ENCODE data around the gene IARS1.
A peak's percentile ranks its signal among the peaks of the same experiment; 100 is the strongest.

The IARS1 gene

DNA sequence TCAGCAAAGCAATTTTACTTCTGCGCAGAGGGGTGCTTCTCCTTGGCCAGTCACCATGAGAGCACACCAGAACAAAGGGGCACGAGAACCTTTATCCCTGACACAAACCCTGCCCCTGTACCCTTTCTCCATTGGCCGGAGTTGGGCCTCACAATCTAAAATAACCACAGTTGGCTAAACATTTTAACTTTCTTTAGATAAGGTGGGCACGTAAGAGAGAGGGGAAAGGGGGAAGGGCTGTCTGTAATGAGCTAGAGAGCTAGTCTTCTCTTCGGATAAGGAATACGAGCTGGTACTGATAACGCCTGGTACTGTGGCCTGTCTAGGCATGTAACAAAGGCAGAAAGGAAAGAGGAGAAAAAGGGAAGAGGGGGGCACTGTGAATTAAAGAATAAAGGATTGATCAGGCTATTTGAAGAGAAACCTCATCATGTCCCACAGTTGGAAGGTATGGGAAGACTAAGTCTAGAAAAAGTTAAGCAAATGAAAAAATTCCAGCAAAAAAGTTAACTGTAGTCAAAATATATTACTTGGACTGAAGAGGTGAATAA, 1.8 kb upstream of the IARS1 start:
- no peak for DNase-seq

DNA sequence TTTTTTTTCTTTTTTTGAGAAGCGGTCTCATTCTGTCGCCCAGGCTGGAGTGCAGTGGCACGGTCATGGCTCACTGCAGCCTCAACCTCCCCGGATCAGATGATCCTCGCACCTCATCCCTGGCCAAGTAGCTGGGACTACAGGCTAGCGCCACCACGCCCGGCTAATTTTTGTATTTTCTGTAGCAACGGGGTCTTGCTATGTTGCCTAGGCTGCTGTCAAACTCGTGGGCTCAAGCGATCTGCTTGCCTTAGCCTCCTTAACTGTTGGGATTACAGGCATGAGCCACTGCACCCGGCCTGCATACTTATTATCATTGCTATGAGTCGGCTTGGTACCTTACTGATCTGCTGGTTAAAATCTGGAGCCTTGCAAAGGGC, 790 bp upstream of the IARS1 start:
- DNase-seq = peak; percentile 31

DNA sequence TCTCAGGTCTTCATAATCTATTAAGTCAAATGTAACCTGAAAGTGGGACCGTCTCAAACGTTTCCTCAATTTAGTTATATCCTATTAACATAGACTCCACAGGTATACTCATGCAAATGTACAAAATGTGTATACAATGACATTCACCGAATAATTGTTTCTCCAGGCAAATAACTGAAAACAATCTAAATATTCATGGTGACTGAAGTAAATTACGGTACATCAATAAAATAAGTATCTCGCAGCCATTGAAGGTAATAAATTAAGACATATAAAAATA, 482 bp downstream of the IARS1 start:
- no peak for DNase-seq

DNA sequence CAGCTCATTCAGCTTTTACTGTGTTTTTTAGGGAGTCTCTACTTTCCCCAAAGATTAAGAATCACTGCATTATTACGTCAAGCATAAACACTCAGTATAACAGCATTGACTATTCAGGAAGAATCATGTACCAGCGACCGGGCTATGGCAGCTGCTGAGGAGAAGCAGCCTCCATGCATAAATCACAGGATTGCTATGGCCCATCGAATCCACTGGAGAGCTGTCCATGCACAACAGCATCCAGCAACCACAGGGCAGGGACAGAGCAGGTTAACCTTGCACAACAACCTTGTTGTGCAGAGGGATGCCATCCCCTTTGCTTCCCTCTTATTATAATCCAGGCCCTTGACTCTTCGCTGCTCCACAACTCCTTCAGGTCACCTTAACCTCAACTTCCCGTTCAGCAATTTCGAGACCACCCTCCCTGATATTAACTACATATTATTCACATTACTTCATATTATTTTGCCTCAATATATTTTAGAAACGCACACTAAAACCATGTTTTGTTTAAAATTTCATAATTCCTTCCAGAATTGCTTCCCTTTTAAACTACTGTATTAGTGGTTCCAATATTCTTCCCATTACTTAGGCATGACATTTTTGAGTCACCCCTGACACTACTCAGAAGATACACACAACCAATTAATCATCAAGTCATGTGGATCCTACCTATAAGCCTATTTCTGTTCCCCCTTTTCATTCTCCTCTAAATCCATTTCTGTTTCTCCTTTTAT, 991 bp downstream of the IARS1 start:
- DNase-seq = no peak

DNA sequence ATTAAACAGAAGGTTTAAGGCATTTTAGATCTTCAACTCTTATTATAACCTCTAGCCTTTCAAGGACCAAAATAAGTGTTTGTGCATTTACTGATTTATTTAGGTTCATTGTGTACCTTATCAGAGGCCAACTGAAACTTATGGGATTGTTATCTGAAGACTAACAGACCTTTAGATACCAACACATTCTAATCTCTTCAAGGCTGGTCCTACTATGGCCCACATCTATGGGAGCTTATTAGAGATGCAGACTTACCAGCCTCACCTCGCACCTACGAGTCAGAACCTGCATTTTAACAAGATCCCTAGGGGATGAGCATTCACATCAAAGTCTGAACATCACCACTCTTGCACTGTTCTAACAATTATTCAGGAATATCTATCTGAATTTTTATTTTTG, 1.9 kb downstream of the IARS1 start:
- no peak for DNase-seq

DNA sequence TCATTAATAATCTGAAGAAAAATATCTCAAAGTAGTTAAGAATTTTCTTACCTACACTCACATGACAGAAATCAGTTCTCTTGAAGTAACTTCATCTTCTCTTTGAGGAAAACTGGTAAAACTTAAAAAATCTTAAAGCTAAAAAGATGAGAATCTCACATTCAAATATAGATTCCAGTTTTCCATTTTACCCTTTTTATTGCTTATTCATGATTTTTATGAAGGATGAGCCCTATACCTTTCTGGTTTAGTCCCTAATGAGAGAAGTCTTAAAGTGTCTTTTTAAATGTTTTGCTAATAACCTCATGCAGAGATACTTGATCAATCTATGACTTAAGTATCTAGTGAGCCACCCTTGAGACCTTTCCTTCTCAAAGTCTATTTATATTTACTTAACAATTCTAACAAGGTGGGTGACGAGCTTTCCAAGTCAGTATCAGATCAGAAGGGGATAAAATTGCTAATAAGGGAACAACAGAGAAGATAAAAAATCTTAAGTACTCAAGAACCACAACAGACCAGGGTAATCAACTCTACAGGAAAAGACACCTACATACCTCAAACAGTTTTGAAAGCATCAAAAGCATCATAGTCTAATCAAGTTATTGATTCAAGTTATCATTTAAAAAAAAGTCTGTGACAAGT, 2.6 kb downstream of the IARS1 start:
- DNase-seq = no peak

DNA sequence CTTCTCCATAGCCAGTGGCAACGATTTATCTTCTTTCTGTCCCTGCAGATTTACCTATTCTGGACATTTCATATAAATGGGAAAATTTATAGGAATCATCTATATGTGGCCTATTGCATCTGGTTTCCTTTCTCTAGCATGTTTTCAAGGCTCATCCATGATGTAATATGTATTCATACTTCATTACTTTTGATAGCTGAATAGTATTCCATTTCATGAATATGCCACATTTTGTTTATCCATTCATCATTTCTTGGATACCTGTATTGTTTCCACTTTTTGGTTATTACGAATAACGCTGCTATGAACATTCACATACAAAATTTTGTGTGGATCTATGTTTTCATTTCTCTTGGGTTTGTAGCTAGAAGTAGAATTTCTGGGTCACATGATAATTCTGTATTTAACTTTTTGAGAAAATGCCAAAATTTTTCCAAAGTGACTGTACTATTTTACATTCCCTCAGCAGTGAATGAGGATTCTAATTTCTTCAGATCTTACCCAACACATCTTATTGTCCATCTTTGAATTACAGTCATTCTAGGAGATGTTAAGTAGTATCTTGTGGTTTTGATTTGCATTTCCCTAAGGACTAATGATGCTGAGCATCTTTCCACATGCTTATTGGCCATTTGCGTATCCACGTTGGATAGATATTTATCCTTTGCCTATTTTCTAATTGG, 3.6 kb downstream of the IARS1 start:
- no peak for DNase-seq

DNA sequence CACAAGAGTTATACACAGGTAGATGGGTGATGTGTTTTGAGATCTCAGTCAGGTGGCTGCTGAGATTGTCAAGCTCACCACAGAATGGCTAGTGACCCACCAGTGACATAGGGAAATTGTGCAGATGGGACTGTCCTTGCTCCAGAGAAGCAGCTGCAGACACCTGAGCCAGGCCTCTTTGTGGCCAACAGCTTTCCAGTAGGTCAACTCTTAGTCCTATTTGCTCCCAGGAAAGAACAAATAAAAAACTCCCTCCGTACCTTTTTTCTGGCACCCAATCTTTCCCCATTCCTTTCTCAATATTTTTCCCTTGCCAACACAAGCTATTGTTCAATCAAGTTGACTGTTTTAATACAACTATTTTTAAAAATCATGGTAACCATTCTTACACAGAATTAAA, 14.2 kb downstream of the IARS1 start:
- no peak for DNase-seq

DNA sequence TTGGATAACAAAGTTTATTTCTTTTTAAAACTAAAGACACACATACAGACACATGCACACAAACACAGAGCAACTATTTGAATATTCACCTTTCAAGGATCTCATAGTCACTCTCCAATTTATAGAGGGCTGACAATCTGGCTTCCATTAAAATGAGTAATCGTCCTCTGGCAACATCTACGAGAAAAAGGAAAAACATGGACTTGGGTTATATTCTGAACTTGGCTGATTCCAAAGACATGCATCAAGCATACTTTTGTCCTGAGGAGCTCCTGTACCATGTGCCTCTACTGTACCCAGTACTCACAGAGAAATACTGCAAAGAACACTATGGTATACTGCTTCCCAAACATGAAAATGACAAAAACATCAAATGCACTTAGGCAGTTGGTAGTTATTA, 15.4 kb downstream of the IARS1 start:
- DNase-seq = no peak

DNA sequence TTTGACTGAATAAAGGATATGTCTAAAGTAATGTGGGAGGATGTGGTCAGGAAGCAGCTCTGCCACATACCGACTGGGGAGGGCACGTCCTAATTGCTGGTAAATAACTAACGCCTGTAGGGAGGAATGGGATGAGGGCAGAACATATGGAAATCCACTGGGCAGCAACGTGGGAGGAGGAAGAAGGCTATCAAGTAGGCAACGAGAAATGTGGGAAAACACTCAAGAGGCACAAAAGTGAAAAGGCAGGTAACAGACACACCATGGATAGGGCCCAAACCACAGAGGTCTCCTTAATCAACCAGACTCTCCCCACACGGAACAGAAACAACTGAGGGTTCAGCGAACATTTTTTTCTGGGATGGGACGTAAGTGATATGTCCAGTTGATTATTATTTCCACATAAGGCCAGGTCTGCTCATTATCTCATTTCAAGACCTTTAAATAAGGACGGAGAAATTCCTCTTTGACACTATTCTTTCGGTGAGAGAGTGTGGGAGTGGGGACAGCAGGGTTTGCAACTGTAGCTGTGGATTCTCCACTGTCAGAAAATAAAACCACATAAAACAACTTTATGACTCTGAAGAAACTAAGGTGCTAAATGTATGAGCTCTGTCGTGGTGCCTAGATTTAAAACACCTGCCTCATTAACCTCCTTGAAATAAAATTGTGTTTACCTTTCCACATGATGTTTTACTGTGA, 17.0 kb downstream of the IARS1 start:
- DNase-seq = no peak

DNA sequence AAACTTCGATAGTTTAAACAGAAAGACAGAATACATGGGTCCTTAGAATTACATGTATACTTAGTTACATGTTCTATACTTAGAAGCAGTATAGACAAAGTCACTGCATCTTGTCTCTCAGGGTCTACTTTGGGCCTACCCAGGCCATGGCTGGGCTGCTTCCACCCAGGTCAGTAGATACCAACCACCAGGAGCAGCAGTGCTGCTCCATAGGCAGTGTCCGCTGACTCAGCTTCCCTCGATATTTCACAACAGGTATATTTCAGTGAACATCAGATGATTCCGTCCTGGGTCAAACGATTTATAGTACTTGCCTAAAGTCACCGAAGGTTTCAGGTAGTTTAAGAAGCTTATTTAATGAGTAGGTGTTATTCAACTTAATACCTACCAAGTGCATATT, 18.0 kb downstream of the IARS1 start:
- no peak for DNase-seq

DNA sequence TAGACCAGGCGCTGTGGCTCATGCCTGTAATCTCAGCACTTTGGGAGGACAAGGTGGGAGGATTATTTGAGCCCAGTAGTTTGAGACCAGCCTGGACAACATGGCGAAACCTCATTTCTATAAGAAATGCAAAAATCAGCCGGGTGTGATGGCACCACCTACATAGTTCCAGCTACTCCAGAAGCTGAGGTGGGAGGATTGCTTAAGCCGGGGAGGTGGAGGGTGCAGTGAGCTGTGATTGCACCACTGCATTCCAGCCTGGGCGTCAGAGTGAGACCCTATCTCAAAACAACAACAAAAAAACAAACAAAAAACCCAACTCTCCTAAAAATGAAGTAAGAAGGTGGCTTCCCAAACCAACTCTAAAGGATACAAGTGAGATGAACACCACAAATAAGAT, 23.0 kb downstream of the IARS1 start:
- no peak for DNase-seq

DNA sequence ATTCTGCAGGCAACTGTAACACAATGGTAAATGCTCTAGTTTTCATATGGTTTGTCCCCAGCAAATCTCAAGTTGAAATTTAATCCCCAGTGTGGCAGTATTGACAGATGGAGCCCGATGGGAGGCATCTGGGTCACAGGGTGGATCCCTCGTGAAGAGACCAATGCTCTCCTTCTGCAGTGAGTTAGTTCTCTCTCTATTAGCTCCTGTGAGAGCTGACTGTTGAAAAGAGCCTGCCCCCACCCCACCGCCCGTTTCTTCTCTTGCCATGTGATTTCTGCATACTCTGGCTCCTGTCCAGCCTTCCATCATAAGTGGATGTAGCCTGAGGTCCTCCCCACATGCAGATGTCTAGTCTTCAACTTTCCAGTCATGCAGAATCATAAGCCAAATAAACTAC, 27.0 kb downstream of the IARS1 start:
- no peak for DNase-seq

DNA sequence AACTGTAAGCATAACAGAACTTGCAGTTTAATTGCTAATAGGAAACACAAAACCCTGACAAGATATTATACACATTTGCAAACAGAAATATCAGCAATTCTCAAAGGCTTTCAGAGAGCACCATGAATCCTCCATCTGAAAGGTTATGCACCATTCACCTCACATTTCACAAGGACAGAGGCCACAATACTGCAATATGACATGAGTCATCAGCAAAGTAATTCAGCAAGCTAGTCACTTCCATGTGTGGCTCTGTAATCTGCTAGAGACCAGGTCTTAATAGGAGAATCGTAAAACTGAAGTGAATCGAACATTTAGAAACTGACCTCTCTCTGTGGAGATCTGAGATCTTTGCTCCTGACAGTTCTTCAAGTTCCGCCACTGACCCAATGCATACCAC, 28.3 kb downstream of the IARS1 start:
- DNase-seq = no peak

DNA sequence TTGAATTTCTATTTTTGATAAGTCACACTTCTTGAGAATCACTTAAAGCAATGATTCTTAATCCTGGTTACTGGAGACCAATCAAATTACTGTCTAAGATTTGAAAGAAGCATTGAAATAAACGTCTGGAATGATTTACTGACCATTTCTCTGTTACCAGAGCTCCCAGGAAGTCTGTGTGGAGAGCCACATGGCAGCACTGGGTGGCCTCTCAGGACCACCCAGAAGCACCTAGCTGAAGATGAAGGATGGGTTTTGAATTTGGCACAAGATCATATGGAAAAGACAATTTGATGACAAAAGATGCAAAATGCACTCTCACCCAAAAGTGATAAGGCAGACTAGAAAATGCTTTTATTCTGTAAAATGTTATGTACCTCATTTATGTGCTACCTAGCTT, 30.4 kb downstream of the IARS1 start:
- DNase-seq = no peak

DNA sequence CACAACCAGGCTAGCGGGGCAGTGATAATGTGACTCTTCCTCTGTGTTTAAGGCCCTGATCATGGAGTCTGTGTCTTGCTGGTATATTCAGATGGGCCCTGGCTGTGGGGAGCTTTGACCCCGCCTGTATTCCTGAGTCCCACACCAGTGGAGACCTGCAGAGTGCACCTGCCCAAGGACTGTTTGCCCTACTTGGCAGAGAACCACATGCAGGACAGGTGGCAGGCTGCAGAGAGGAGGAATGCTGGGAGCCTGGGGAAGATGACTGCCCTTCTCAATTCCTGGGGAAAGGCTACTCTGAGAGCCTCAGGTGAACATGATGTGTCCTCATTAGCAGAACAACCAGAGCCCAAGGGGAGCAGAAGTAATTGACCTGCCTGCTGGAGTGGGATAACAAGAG, 36.2 kb downstream of the IARS1 start:
- no peak for DNase-seq

DNA sequence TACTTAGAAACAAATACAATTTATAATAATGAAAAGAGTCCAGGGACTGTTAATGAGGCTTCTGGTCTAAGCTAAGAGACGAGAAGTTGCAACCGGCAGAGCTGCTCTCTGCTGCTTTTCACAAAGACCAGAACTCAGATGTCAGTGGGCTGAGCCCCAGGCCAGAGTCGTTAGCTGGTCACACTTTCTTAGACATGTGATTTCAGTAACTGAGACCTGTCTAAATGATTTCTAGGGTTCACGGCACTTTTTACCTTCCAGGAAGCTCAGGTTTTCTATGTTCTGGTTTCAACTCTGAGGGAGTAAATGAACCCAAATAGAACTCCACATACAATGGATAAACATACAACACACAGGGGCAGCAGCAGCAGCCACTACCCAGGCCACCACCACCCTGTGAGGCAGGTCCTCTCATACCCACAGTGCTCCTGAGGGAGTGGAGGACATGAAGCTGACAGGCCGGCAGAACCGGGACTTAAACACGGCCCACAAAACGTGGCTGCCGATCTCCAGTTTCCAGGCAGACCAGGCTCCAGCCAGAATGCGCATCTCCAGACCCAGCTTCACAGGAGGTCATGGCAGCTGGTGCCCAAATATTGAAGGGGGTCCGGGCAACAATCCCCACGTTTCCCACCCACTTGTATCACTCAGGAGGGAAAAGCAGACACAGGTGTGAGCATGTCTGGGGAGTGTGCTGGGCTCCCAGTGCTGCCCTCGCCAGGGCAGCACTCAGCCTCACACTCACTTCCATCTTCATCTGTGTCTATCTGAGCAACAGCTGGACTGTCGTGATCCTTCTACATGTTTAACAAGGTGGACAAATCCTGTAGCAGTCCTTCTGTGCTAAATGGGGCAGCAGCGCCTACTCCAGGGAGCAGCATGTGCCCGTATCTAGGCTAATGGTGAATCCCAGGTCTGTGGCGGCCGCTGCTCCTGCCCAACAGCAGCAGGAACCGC, 38.8 kb downstream of the IARS1 start:
- no peak for DNase-seq

DNA sequence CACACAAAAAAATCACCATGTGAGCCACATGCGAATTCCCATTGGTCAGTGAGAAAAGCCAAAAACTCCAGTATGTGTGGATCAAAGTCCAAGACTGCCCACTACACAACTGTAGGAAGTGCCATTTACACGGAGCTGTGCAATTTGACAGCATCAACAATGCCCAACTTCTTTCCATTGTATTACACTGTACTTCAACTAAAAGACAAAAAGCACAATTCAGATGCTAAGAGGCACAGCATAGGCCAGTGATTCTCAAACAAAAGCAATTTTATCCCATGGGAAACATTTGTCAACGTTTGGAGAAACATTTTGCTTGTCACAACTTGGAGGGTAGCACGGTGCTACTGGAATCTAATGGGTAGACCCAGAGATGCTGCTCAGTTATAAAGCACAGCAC, 39.8 kb downstream of the IARS1 start:
- DNase-seq = no peak

DNA sequence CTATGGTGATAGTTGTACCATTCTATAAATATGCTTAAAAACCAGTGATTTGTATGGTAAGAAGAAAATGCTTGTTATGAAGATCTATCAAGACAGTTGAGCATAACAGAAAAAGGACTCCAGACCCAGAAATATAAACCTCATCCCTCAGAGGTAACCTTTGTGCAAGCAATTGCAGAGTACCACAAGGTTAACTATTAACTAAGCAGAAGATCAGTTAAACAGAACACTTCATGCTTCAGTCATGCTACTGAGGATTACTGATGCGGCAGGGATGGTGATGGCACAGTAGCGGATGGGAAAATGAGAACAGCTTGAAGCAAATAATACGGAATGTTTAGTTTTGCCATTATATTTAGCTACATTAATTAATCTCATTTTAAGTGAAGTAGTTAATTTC, 45.5 kb downstream of the IARS1 start:
- no peak for DNase-seq

DNA sequence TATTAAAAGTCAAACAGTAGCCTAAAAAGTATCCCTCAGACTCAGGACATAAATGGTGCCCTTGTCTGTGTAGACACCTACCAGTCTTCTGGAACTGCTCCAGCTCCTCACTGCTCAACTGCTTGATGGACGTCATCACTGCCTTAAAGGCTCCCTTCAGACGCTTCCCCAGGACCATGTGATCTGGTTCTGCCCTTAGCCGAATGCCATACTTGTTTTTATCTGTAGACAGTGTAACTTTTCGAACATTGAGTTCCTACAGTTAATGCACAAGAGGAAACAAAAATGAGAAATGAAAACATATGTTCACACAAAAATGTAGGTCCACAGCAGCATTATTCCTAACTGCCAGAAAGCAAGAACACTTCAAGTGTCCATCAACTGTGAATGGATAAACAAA, 46.2 kb downstream of the IARS1 start:
- DNase-seq = no peak

DNA sequence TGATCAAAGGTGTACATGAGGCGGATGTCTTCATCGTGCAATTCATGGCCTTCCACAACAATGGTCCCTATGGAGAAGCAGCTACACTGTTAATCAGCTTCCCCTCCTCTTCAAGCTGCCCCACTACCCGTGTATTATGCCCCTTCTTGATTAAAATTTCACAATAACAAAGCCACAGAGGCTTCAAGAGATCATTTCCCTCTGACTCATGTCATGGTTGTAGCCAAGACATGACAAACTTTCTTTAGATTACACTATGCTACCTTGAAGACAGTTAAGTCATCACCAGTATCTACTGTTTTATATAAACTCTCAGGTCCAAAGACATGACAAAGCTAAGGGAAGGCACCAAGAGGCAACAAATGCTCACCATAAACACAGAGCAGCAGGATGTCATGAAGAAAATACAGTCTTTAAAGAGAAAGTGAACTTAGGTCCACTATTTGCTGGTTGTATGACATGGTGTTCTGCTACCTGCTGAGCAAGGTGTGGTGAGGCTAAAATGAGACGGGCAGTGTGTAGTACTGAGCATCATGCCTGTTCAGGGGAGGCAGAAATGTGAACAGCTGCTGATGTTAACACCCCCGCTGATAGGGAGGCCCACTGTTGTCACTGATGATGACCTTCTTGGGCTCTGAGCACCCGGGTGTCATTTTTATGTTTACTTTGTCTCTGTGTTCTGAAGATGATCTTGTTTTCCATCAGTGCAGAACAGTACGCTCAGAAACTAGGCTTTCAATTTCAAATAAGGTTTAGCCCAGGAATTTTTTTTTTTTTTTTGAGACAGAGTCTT, 48.3 kb downstream of the IARS1 start:
- DNase-seq = no peak
